Liver (tissue), 9 donors: Measurements from ENCODE around the gene HIPK3. TPM values are rescaled to one million over a fixed set of nuclear protein-coding genes. Genes with fewer than 3 reads are reported as not detected.

Experiments
- DNase-seq: peaks from one replicate; pipeline ENCODE4 v3.0.0-alpha.2; 2017; ENCODE audit warnings: low spot score
- H3K27ac ChIP-seq, 2 donors: one replicate each; pipeline ENCODE4 v1.7.0; 2013; ENCODE audit warnings: inconsistent platforms in 2 of 2, low read length in 2 of 2, control low read depth in 1 of 2, low read depth in 1 of 2, mild to moderate bottlenecking in 1 of 2
- H3K27me3 ChIP-seq, 4 donors: one replicate each; pipeline versions ENCODE4 v1.6.1 to v1.7.0; 2013; ENCODE audit warnings: low read length in 3 of 4, inconsistent platforms in 1 of 4, mild to moderate bottlenecking in 1 of 4, moderate library complexity in 1 of 4; ENCODE audit not compliant: control insufficient read depth in 4 of 4, insufficient read depth in 4 of 4
- H3K36me3 ChIP-seq, 4 donors: one replicate each; pipeline versions ENCODE4 v1.6.1 to v1.7.0; 2013; ENCODE audit warnings: low read length in 3 of 4, mild to moderate bottlenecking in 3 of 4, low read depth in 1 of 4, moderate library complexity in 1 of 4; ENCODE audit not compliant: control insufficient read depth in 4 of 4, insufficient read depth in 3 of 4
- H3K4me1 ChIP-seq, 4 donors: one replicate each; pipeline versions ENCODE4 v1.6.1 to v1.7.0; 2013; ENCODE audit warnings: low read length in 3 of 4, mild to moderate bottlenecking in 3 of 4, moderate library complexity in 1 of 4; ENCODE audit not compliant: control insufficient read depth in 4 of 4, insufficient read depth in 4 of 4
- H3K4me3 ChIP-seq, 3 donors: one replicate each; pipeline versions ENCODE4 v1.6.1 to v1.7.0; 2013; ENCODE audit warnings: low read length in 3 of 3, control low read depth in 1 of 3, low read depth in 1 of 3, mild to moderate bottlenecking in 1 of 3
- H3K9ac ChIP-seq, 2 donors: one replicate each; pipeline ENCODE4 v1.7.0; 2013; ENCODE audit warnings: low read length in 2 of 2, mild to moderate bottlenecking in 2 of 2, moderate library complexity in 2 of 2, control low read depth in 1 of 2, low read depth in 1 of 2
- H3K9me3 ChIP-seq, 4 donors: one replicate each; pipeline versions ENCODE4 v1.6.1 to v1.7.0; 2013; ENCODE audit warnings: low read length in 3 of 4; ENCODE audit not compliant: control insufficient read depth in 4 of 4
- EGR1 ChIP-seq, 2 donors: IDR thresholded peaks; 2 replicates each; pipeline ENCODE4 v1.6.1; 2016 to 2018; ENCODE audit warnings: antibody characterized with exemption in 2 of 2, low read depth in 2 of 2
- FOXA1 ChIP-seq: IDR thresholded peaks from 2 replicates; pipeline ENCODE4 v1.6.1; 2016; ENCODE audit warnings: antibody characterized with exemption
- FOXA2 ChIP-seq: IDR thresholded peaks from 2 replicates; pipeline ENCODE4 v1.6.1; 2016; ENCODE audit warnings: antibody characterized with exemption
- GABPA ChIP-seq, 2 donors: IDR thresholded peaks in 1 of 2; conservative IDR thresholded peaks in 1 of 2; 2 replicates each; pipeline ENCODE4 v1.6.1; 2016; ENCODE audit warnings: antibody characterized with exemption in 2 of 2, mild to moderate bottlenecking in 1 of 2, moderate library complexity in 1 of 2
- HNF4A ChIP-seq, 2 donors: conservative IDR thresholded peaks; 2 replicates each; pipeline ENCODE4 v1.6.1; 2016; ENCODE audit warnings: antibody characterized with exemption in 2 of 2, mild to moderate bottlenecking in 2 of 2
- HNF4G ChIP-seq: IDR thresholded peaks from 2 replicates; pipeline ENCODE4 v1.6.1; 2016; ENCODE audit warnings: antibody characterized with exemption
- JUND ChIP-seq, 2 donors: IDR thresholded peaks; 2 replicates each; pipeline ENCODE4 v1.6.1; 2016; ENCODE audit warnings: antibody characterized with exemption in 2 of 2
- NR2F2 ChIP-seq: IDR thresholded peaks from 2 replicates; pipeline ENCODE4 v1.6.1; 2016; ENCODE audit warnings: antibody characterized with exemption
- RAD21 ChIP-seq, 2 donors: IDR thresholded peaks; 2 replicates each; pipeline ENCODE4 v1.6.1; 2016; ENCODE audit warnings: antibody characterized with exemption in 2 of 2, mild to moderate bottlenecking in 2 of 2
- RXRA ChIP-seq, 2 donors: IDR thresholded peaks; 2 replicates each; pipeline ENCODE4 v1.6.1; 2017 to 2018; ENCODE audit warnings: antibody characterized with exemption in 2 of 2, mild to moderate bottlenecking in 1 of 2
- SP1 ChIP-seq: IDR thresholded peaks from 2 replicates; pipeline ENCODE4 v1.6.1; 2018; ENCODE audit warnings: antibody characterized with exemption, mild to moderate bottlenecking
- TAF1 ChIP-seq: conservative IDR thresholded peaks from 2 replicates; pipeline ENCODE4 v1.6.1; 2016; ENCODE audit warnings: antibody characterized with exemption, mild to moderate bottlenecking
- YY1 ChIP-seq: IDR thresholded peaks from 2 replicates; pipeline ENCODE4 v1.6.1; 2016; ENCODE audit warnings: antibody characterized with exemption, mild to moderate bottlenecking
- WGBS: extraction: QIAGEN DNeasy Blood & Tissue Kit; methylation state at CpG from one replicate; pipeline ENCODE4 v1.1.7; 2013; 5-methylcytosine and 5-hydroxymethylcytosine counted together
- polyA plus RNA-seq, 2 donors: library from polyadenylated mRNA; stranded (reverse) in 1 of 2; unstranded in 1 of 2; fragments of 200-250 nt in 1 of 2; fragments of >200 nt in 1 of 2; fragmentation: Nextera tagmentation in 1 of 2; extraction: Ambion mirVana in 1 of 2; gene quantifications; one replicate each; pipeline versions ENCODE4 v1.2.1 to v1.2.3, GENCODE V29; 2013 to 2015
- total RNA-seq, 2 donors: library from RNA; depleted of rRNA; stranded (reverse); fragments of >200 nt; gene quantifications; one replicate each; pipeline ENCODE4 v1.2.3, GENCODE V29; 2014
- TF ChIP-seq, protein P1 (sequence below): fragments of 150-350 bp; IDR thresholded peaks from 2 replicates; pipeline ENCODE4 v1.5.1; 2017; ENCODE audit warnings: improper control_type of control experiment, low read depth, low read length; ENCODE audit not compliant: missing input control
- TF ChIP-seq, protein P2 (sequence below): IDR thresholded peaks from 2 replicates; pipeline ENCODE4 v1.6.1; 2016; ENCODE audit warnings: antibody characterized with exemption
- TF ChIP-seq, protein P3 (sequence below): IDR thresholded peaks from 2 replicates; pipeline ENCODE4 v1.6.1; 2016; ENCODE audit warnings: antibody characterized with exemption
- TF ChIP-seq, protein P4 (sequence below): IDR thresholded peaks from 2 replicates; pipeline ENCODE4 v1.6.1; 2016; ENCODE audit warnings: antibody characterized with exemption, mild to moderate bottlenecking
- TF ChIP-seq, protein P5 (sequence below): IDR thresholded peaks from 2 replicates; pipeline ENCODE4 v1.6.1; 2016; ENCODE audit warnings: antibody characterized with exemption
- donor health status: healthy.
- donor health status: healthy.
- donor health status: healthy.
- donor health status: healthy.
- donor health status: healthy.

HIPK3 gene
- total and polyA plus RNA-seq, 4 donors = 12.0 to 67.5 (median 27.6) TPM

DNA sequence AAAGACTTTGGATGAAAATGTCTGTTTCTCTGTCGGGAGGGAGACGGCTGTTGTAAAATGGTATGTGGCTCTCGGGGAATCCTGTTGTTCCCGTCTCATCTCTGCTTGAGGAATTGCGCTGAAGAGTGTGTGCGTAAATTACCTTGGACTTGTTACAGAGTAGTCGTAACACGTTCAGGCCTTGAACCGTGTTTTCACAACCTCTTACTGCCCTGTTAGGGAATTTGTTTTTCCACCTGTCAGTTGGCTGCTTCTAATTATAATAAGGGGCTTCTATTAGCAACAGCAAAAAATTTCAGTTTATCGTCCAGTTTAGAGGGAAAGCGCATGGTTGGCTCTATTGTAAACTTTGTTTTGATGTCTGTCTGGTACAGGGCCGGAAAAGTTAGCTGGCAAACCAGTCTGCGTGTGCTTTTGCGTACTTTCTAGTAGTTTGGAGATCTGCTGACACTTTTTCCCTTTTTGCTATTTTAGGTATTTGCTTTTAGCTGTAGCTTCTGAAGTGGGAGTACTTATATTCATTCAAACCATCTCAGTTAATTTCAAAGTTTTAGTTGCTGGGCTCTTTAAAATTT, 1.5 kb downstream of the HIPK3 start:
- H3K4me3 ChIP-seq = peak overlapping the region; percentile 71 to 99 (median 84)
- peak; percentile 34 for DNase-seq
- H3K4me1 ChIP-seq = peaks cover 4 to 23% (median 19%) of the 10 kb centered on the region in 4 donors
- TF ChIP-seq TAF1 (peak; percentile 46), JUND (IDR thresholded peaks at IDR 0.05) (no peak), EGR1 (IDR thresholded peaks at IDR 0.05; ENCODE audit: low read depth in 2 of 2) (no peak), YY1 (peak; percentile 63), FOXA1 (no peak), SP1 (peak; percentile 21), GABPA (IDR thresholded peaks at IDR 0.05 in 1 of 2, conservative IDR thresholded peaks at IDR 0.05 in 1 of 2) (peak in 1 of 2 donors; percentile 3), FOXA2 (peak; percentile 12), HNF4G (no peak), HNF4A (conservative IDR thresholded peaks at IDR 0.05) (peak; percentile 43 to 47), NR2F2 (no peak), RAD21 (IDR thresholded peaks at IDR 0.05) (no peak), RXRA (IDR thresholded peaks at IDR 0.05) (peak in 1 of 2 donors; percentile 51)
- TF ChIP-seq, protein P1, sequence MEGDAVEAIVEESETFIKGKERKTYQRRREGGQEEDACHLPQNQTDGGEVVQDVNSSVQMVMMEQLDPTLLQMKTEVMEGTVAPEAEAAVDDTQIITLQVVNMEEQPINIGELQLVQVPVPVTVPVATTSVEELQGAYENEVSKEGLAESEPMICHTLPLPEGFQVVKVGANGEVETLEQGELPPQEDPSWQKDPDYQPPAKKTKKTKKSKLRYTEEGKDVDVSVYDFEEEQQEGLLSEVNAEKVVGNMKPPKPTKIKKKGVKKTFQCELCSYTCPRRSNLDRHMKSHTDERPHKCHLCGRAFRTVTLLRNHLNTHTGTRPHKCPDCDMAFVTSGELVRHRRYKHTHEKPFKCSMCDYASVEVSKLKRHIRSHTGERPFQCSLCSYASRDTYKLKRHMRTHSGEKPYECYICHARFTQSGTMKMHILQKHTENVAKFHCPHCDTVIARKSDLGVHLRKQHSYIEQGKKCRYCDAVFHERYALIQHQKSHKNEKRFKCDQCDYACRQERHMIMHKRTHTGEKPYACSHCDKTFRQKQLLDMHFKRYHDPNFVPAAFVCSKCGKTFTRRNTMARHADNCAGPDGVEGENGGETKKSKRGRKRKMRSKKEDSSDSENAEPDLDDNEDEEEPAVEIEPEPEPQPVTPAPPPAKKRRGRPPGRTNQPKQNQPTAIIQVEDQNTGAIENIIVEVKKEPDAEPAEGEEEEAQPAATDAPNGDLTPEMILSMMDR = no peak
- TF ChIP-seq, protein P2, sequence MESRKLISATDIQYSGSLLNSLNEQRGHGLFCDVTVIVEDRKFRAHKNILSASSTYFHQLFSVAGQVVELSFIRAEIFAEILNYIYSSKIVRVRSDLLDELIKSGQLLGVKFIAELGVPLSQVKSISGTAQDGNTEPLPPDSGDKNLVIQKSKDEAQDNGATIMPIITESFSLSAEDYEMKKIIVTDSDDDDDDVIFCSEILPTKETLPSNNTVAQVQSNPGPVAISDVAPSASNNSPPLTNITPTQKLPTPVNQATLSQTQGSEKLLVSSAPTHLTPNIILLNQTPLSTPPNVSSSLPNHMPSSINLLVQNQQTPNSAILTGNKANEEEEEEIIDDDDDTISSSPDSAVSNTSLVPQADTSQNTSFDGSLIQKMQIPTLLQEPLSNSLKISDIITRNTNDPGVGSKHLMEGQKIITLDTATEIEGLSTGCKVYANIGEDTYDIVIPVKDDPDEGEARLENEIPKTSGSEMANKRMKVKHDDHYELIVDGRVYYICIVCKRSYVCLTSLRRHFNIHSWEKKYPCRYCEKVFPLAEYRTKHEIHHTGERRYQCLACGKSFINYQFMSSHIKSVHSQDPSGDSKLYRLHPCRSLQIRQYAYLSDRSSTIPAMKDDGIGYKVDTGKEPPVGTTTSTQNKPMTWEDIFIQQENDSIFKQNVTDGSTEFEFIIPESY = no peak
- TF ChIP-seq, protein P3, sequence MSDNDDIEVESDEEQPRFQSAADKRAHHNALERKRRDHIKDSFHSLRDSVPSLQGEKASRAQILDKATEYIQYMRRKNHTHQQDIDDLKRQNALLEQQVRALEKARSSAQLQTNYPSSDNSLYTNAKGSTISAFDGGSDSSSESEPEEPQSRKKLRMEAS = peak; percentile 17
- TF ChIP-seq, protein P4, sequence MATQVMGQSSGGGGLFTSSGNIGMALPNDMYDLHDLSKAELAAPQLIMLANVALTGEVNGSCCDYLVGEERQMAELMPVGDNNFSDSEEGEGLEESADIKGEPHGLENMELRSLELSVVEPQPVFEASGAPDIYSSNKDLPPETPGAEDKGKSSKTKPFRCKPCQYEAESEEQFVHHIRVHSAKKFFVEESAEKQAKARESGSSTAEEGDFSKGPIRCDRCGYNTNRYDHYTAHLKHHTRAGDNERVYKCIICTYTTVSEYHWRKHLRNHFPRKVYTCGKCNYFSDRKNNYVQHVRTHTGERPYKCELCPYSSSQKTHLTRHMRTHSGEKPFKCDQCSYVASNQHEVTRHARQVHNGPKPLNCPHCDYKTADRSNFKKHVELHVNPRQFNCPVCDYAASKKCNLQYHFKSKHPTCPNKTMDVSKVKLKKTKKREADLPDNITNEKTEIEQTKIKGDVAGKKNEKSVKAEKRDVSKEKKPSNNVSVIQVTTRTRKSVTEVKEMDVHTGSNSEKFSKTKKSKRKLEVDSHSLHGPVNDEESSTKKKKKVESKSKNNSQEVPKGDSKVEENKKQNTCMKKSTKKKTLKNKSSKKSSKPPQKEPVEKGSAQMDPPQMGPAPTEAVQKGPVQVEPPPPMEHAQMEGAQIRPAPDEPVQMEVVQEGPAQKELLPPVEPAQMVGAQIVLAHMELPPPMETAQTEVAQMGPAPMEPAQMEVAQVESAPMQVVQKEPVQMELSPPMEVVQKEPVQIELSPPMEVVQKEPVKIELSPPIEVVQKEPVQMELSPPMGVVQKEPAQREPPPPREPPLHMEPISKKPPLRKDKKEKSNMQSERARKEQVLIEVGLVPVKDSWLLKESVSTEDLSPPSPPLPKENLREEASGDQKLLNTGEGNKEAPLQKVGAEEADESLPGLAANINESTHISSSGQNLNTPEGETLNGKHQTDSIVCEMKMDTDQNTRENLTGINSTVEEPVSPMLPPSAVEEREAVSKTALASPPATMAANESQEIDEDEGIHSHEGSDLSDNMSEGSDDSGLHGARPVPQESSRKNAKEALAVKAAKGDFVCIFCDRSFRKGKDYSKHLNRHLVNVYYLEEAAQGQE = peak; percentile 65
- TF ChIP-seq, protein P5, sequence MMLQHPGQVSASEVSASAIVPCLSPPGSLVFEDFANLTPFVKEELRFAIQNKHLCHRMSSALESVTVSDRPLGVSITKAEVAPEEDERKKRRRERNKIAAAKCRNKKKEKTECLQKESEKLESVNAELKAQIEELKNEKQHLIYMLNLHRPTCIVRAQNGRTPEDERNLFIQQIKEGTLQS = no peak
- WGBS = under 1% methylated on average over 14 of the region's 14 CpGs
- H3K27me3 ChIP-seq = no peaks in the 10 kb centered on the region
- no peaks in the 10 kb centered on the region for H3K36me3 ChIP-seq
- H3K9ac ChIP-seq = peak overlapping the region; percentile 92 to 94
- no peaks in the 10 kb centered on the region for H3K9me3 ChIP-seq
- H3K27ac ChIP-seq = peak overlapping the region; percentile 99 to 100
